HG02588 (cell line): ENCODE results near the gene EIF5B.

Experiments
- ATAC-seq: cut with Tn5 transposase; IDR thresholded peaks from one replicate; pipeline ENCODE4 v1.9.1; 2021; ENCODE audit warnings: mild to moderate bottlenecking, moderate library complexity; ENCODE audit not compliant: unreplicated experiment

The EIF5B gene

DNA sequence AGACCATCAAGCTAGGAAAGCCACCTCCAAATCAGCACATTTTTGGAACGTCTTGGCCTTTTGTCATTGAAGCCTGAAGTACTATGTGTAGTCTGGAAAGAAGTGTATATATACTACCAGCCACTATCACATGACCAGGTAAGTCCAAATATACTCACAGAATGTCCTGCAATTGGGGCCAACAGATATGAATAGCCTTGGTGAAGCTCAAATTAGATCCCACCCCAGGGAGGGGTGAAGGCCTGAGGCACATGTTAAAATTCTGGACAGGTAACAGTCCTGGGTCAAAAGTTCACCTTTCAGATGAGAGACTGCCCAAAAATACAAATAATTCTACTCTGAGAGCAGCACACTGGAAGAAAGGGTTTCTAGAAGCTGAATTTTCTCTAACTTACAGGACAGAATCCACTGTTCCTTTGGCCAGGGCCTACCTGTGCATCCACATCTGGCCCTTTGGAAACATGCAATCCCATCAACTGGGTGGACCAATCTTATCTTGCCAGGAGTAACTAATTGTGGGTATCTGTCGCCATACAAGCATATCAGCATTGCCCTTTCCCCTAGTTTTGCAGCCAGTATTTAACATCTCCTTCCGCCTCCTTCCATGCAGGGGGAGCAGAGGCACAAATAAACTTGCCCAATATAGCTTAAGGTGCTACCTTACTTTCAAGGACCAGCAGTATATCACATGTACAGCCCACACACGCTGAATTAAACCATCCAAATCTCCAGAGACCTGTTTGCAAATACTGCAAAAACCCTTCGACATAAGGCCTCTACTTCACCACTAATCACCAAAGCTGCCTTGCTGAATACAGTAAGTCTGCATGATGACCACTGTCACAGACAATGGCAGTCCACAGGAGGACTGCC is 67.8 kb downstream of the EIF5B start:
- ATAC-seq = no peak

DNA sequence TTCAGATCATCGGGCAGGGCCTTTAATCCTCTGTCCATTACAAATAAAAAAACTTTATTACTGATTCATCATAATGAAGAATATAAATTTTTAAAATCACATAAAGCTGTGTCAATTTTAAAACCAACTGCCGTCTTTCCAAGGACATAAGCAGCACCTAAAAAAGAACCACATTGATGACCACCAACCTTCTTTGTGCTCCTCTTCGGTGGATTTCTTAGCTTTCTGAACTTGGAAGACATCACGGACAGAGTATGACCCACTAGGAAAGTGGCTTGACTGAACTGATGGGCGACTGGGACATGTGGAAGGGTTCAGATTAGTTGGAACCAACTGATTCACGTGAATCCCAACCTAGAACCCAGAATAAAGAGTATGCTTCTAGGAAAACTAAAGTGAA is 68.9 kb downstream of the EIF5B start:
- ATAC-seq = no peak

DNA sequence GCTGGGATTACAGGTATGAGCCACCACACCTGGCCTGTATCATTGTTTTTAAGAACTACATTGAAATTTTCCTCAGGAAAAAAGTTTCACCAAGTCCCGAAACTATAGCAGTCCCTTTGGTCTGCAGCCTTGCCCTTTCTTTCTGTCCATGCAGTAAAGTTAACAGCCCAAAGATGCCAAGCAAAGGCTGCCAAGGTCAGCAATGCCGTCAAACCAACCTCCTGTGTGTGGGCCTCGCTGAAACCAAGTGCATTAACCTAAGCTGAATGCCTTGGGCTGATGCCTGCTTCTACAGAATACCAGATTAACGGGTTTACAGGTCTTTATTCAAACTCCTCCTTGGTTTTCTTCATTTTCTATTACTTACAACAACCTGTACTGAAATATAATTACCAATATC is 73.1 kb downstream of the EIF5B start:
- no peak for ATAC-seq

DNA sequence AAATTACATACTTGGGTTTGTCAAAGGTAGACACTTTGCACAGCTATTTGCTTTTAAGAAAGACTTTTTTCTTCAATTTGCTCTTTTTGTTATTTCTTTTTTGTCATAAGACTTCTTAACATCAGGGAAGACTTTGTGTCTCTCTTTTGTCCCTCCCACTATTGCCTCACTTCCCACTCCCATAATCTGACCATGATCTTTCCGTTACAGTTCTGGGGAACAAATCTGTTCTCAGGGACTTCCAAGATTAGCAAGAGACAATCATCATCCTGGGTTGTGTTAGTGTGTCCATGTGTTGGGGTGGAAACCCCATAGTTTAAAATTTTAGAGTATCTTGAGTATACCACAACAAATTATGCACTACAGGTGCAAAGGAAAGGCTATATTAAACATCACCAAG is 77.4 kb downstream of the EIF5B start:
- no peak for ATAC-seq

DNA sequence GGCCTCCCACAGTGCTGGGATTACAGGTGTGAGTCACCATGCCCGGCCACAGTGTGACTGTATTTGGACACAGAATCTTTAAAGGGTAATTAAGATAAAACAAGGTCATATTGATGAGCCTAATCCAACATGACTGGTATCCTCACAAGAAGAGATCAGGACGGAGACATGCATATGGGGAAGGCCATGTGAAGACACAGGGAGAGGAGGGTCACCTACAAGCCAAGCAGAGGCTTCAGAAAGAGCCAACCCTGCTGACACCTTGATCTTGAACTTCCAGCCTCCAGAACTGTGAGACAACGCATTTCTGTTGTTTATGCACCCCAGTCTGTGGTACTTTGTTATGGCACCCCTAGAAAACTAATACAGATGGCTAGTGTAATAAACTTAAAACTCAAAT is 80.2 kb downstream of the EIF5B start:
- no peak for ATAC-seq

DNA sequence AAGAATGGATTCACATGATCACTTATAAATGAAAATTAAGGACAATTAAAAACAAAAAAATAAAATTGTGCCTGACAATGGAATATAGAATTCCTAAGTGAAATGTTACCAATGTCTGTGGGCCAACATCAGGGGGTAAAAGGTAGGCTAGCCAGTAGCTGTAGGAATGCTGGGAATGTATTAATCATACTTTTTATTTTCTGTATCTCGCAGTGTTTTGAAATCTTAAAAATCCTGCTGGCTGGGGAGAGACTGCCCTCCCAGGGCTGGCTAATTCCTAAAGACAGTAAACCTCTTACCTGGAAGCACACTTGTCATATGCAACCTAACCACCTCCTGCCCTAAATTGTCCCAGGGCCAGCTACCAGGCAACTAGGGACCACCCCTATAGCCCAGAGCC is 82.8 kb downstream of the EIF5B start:
- ATAC-seq = no peak

DNA sequence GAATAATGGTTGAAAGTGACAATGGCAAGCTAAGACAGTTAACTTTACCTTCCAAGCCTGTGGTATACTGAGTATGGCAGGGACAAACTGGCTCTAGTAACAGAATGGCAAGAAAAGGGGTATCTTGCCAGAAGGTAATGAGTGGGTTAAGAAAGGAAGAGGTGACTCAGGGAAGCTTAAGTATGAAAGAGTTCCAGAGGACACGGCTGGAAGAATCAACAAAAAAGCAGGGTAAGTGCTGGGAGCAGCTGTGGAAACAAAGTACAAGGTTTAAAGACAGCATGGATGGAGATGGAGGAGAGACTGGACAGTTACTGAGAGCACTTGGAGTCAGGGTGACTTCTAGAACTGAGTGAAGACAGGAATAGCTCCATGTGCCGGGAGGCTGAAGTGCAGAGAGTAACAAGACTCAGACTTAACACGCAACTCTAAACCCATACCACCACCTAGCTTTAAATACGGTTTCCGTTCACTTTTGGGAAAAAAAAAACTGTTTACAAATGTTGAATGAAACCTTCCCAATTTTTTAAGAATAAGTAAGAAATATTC is 83.6 kb downstream of the EIF5B start:
- ATAC-seq = no peak

DNA sequence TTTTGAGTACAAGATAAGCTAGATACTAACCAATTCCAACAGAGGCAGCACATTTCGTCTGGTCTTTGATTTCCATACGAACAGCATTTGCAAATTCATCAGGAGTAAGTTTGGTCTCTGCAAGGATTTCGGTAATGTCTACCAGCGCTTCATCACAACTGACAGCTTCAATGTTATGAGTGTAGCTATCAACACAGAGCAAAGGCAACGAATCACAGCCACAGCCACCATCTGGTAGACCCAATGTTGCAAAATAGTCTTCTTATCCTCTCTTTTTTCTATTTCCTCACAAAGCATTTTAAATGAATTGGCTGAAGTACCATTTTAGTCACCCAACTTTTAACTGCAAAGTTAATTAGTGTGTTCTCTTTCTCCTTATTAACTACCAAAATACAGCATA is 84.3 kb downstream of the EIF5B start:
- ATAC-seq = no peak

DNA sequence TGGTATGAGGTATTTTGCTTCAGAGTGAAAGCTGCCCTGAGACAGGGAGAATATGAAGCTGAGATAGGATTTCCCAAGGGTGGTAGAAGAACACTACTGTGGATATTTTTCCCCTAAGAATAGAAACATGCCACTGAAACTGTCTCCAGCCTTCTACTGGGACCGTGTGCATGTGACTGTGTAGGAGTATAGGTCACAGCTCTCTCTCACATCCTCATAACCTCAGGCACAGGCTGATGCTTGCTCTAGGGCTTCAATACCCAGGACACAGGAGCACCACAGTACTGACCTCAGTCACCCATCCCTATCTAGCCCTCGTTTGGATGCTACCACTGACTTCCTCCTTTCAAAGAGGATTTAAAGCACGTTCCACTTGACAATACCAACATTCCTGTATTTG is 85.4 kb downstream of the EIF5B start:
- ATAC-seq = peak; percentile 69

DNA sequence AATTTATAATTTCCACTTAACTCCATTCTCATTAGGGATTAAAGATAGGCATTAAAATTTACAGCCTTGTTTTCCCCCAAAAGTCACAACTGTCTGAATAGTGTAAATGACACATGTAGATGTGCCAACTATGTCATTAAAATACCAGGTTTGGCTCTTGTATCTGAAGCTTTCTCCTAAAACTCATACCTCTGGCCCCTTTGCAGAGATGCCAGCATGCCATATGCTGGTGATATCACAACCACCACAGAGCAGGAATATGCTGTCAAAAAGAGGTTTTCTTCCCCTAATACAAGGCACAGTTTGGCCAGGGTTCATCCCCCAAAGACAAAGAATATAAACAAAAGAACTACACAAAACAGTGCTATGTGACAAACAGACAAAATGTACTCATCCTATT is 87.2 kb downstream of the EIF5B start:
- no peak for ATAC-seq

DNA sequence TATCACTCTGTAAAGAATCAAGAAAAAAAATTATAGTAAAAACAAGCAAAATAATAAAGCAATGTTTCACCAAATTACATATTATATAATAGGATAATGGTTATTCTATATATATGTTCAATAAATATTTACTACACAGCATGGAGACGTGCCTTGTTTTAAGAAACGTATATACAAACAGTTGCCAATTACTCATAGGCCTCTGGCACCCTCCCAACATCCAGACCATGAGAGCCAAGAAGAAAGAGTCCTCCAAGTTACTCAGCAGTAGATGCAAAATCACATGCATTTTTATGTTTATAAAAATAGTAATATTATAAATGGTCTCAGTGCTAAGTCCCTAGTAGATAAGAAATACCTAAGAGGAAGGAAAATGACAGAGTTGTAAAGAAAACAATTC is 87.8 kb downstream of the EIF5B start:
- no peak for ATAC-seq

DNA sequence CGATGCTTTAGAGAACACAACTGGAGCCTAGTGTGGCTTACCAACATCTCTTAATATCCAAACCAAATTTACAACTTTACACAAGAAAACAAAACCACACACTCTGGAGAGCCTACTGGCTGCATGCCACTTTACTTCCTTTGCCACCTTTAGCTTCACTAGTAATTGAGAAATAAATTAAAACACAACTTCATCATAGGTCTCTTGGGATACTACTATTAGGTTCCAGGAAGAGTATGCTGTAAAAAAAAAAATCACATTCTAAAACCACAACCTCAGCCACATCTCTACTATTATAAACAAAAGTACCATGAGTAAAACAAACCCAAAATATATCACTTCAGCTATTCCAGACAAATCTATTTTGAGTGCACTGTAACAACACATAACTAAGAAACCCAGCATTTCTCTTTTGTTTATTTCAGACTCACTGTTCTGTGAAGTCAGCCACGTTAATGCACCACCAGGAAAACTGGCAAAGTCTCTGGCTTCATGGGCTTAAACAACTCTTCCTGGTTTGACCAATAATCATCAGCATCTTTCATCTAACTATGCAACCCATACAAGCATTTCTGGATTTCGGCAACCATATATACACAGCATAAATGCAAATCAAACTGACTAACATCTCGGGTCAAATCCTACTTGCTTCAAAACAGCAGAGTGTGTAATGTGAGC is 93.6 kb downstream of the EIF5B start:
- no peak for ATAC-seq

DNA sequence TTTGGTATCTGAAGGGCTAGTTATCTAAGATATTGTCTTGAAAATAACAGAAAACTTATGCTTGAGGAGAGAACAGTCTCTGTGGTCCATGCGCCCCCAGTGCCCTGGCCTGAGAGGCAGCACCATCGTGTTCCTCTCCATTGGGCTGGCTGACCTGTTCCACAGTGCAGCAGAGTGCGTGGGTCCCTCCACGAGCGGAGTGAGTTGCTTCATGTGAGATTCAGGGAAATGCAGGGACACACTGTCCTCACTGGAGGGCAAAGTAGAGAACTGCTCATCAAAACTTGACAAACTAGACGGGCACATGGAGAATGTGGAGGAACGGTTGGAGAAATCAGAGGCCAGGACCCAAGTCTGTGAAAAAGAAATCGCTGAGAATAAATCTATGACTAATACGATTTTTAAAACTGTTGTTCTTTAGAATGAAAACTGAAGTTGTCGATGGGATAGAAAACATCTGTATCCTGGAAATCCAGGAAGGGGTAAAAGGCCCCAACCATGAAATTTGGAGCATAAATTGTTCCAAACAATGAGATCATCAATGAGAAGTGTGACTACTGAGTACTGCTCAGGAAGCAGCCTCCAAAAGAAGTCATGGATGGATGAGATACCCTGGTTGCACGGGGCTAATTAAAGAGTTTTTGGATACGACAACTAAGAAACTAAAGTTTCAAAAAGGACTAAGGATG is 94.5 kb downstream of the EIF5B start:
- ATAC-seq = no peak

DNA sequence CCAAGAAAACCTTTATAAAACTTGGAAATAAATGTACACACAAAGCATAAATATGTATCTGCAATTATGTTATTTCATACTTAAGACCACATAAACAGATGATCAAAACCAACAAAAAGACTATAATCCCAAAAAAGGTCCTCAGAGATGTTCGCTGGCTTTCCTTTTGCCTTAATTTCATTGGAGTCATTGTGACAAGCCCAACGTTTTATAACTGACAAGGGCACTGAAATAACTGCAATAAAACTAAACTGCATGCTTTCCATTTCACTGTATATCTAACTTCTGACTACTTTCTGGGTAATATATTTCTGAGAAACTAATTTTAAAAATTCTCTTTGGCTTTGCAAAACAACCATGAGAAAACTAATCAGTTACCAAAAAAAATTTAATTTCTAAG is 96.2 kb downstream of the EIF5B start:
- no peak for ATAC-seq

DNA sequence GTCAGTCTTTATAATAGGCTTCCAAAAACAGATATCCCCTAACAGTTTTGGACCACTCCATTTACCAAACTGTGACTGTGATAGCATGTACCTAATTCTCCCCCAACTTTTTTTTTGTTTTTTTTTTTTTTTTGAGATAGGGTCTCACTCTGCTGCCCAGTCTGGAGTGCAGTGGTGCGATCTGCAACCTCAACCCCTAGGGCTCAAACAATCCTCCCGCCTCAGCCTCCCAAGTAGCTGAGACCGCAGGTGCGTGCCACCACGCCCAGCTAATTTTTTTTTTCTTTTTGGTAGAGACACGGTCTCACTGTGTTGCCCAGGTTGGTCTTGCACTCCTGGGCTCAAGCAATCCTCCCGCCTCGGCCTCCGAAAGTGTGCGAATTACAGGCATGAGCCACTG is 99.7 kb downstream of the EIF5B start:
- ATAC-seq = no peak

DNA sequence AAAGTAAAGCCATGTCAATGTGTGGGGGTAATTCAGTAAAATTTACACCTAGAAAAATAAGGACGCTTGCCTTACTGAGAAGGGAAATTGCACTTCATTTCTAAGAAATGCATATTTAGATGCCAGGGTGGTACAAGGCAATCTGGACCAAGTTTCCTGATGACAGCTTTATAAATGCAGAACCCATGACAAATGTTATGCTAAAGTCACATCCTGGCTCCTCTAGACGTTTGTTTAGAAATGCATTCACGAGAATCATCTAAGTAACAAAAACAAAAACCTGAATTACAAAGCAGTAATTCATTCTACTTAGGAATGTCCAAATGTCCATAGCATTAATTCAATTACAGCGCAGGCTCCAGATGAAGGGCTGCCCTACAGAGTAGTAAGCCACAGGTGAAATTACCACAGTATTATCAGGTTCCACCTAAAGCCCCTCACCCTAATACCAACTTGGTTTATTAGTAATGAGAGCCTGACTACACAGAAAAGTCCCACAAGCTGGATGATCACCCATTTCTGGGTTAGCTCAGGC is 102.8 kb downstream of the EIF5B start:
- ATAC-seq = no peak

DNA sequence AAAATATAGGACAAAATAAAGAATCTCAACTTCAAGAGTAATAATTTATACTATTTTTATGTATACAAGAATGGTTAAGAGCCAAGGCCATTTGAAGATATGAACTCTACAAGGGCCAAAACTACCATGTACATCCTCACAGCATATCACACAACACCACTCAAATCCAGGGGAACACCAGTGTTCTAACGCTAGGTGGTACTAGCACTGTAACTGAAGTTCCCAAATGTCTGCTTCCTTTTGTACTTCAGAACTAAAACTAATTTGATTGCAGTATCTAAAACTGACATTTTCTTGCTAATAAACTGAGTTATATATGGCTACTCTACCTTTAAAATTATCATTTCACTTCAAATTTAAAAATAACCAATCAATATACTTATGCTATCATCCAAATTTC is 105.6 kb downstream of the EIF5B start:
- ATAC-seq = no peak

DNA sequence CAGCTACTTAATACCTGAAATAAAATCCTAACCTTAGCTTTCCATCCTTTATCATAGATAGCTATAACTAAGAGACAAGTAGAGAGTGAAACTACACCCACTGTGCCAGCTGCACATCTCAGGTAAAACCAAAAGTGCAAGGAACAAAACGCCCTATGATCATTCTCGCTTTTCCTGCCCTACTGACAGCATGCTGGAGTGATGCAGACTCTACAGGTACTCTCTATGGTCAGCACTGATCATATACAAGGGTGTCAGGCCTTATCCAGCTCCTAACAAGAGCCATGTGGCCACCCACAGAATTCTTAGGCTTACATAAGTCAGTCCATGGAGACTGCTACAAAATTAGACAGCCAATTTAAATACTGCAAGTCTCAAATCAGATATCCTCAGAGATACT is 107.0 kb downstream of the EIF5B start:
- ATAC-seq = no peak

DNA sequence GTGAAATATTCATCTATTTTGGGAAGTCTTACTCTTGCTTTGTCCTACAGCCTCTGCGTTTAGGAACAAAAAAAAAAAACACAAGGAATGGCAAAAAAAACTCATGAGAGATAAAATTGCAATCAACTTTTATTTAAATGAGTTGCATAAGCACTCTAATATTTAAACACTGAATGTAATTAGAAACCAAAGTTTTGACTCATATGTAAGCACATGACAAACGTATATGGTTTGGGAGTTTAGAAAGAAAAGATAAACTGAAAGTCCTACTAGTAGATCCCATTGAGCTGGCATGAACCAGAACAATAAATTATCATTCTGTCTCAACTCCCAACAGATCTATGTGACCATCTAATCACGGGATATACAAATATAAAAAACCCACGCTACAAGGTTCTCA is 107.9 kb downstream of the EIF5B start:
- ATAC-seq = no peak

DNA sequence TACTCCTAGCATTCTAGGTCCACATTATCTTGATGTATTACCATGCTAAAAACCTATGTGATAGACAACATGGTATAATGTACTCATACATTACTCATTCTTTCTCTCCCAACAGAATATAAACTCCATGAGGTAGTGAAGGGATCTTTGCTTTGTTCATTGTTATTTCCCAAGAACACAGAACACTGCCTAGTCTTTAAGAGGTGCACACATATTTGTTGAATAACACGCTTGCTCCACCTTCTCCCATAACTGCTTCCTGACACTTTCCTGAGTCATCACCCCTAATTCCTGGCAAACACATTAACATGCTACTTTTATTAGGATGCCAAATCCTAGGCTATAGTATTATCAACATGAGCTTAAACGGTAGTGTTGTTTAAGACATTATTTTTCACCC is 111.4 kb downstream of the EIF5B start:
- ATAC-seq = no peak

DNA sequence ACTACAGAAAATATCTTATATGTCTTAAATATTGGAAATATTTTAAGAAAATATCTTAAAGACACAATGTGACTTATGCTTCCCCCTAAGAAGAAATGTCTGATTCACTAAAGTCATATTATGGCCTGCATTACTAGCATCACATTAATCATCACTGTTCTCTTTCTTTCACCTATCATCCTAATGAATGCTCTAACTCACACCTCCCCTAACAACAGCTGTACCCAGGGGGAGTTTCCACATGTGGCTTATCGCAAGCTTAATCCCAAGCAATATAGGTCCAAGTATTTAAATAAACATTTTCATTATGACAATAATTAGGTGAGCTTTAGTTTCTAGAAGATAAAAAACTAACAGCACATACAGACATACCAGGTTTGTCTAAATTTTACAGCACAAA is 113.0 kb downstream of the EIF5B start:
- ATAC-seq = no peak
